Measurements from ENCODE around the gene NTHL1. TPM values are rescaled to one million over a fixed set of nuclear protein-coding genes. Genes with fewer than 3 reads are reported as not detected.
A peak's percentile ranks its signal among the peaks of the same experiment; 100 is the strongest.

NTHL1 gene
- total RNA-seq, 4 donors from 2014 or later = 22.8 to 56.7 (median 28.1) TPM

DNA sequence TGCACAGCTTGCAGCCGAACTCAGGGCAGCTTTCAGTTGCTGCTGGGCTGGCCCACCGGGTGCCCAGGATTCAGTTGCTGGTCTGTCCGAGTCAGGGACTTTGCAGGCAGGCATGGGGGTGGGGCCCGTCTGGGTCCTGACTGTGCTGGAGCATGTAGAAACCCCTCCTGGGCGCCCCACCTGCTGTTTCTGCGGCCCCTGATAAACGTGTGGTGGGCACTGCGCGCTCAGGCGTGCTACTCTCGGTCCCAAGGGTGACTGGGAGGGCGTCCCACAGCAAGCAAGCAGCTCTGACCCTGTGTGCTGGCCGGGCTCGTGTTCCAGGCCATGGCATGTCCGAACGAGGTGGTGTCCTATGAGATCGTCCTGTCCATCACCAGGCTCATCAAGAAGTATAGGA lies 12.7 kb upstream of the NTHL1 start:
- Histone ChIP-seq H3K4me3 (no peak overlapping the region), H3K9me3 (no peaks in the 10 kb centered on the region), H3K27ac (no peak overlapping the region), H3K4me1 (peaks cover 0 to 18% (median 0%) of the 10 kb centered on the region in 4 donors), H3K36me3 (peaks cover 0 to 93% (median 5%) of the 10 kb centered on the region in 3 donors), H3K27me3 (no peaks in the 10 kb centered on the region)
- no peak for DNase-seq (ENCODE audit: low spot score in 2 of 2)
- TF ChIP-seq, protein P1, sequence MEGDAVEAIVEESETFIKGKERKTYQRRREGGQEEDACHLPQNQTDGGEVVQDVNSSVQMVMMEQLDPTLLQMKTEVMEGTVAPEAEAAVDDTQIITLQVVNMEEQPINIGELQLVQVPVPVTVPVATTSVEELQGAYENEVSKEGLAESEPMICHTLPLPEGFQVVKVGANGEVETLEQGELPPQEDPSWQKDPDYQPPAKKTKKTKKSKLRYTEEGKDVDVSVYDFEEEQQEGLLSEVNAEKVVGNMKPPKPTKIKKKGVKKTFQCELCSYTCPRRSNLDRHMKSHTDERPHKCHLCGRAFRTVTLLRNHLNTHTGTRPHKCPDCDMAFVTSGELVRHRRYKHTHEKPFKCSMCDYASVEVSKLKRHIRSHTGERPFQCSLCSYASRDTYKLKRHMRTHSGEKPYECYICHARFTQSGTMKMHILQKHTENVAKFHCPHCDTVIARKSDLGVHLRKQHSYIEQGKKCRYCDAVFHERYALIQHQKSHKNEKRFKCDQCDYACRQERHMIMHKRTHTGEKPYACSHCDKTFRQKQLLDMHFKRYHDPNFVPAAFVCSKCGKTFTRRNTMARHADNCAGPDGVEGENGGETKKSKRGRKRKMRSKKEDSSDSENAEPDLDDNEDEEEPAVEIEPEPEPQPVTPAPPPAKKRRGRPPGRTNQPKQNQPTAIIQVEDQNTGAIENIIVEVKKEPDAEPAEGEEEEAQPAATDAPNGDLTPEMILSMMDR (IDR thresholded peaks at IDR 0.05) = no peak
- no peak for TF ChIP-seq POLR2A (IDR thresholded peaks at IDR 0.05)
- no peak for TF ChIP-seq EP300 (IDR thresholded peaks at IDR 0.05)
- 88% methylated on average over 15 to 16 of the region's 17 CpGs for WGBS, 2 donors

DNA sequence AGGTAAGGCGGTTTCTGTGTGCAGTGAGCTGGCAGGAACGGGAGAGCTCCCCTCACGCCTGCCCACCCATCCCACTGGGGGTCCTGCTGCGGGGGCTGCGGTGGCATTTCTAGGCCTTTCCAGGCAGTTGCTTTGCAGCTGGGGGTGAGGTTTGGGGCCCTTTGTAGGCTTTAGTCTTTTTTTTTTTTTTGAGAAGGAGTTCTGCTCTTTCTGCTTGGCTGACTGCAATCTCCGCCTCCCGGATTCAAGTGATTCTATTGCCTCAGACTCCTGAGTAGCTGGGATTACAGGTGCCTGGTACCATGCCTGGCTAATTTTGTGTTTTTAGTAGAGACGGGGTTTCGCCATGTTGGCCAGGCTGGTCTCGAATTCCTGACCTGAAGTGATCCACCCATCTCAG lies 11.2 kb upstream of the NTHL1 start:
- peaks cover 0 to 93% (median 4%) of the 10 kb centered on the region in 3 donors for H3K36me3 ChIP-seq
- H3K4me1 ChIP-seq = peaks cover 0 to 19% (median 0%) of the 10 kb centered on the region in 4 donors
- H3K4me3 ChIP-seq = no peak overlapping the region
- H3K27ac ChIP-seq = no peak overlapping the region
- H3K27me3 ChIP-seq = no peaks in the 10 kb centered on the region
- no peaks in the 10 kb centered on the region for H3K9me3 ChIP-seq
- DNase-seq (ENCODE audit: low spot score in 2 of 2) = no peak
- TF ChIP-seq EP300 (IDR thresholded peaks at IDR 0.05) (no peak), POLR2A (IDR thresholded peaks at IDR 0.05) (no peak)
- TF ChIP-seq, protein P1 (IDR thresholded peaks at IDR 0.05) = no peak
- WGBS, 2 donors = 91 to 94% methylated on average over 10 of the region's 10 CpGs

DNA sequence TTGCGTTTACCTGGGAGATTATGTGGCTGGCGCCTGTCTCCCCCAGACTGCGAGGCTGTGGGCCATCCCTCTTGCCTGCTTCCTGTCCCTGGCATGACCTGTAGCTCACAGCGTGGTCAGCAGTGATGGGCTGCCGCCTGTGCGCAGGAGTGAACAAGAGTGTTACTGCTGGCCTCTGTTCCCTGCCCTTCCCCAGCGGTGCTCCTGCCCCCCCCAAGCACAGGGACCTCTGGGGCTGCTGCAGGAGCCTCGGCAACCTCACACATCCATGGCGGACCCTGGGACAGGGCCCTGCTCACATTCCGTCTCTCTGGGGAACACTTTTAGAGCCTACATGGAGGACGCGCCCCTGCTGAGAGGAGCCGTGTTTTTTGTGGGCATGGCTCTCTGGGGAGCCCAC lies 10.8 kb upstream of the NTHL1 start:
- DNase-seq (ENCODE audit: low spot score in 2 of 2) = no peak
- no peaks in the 10 kb centered on the region for H3K9me3 ChIP-seq
- H3K4me3 ChIP-seq = no peak overlapping the region
- H3K4me1 ChIP-seq = peaks cover 0 to 24% (median 0%) of the 10 kb centered on the region in 4 donors
- peaks cover 0 to 93% (median 0%) of the 10 kb centered on the region in 3 donors for H3K36me3 ChIP-seq
- H3K27ac ChIP-seq = no peak overlapping the region
- no peaks in the 10 kb centered on the region for H3K27me3 ChIP-seq
- WGBS, 2 donors = 77 to 89% methylated on average over 11 to 13 of the region's 13 CpGs
- no peak for TF ChIP-seq EP300 (IDR thresholded peaks at IDR 0.05)
- no peak for TF ChIP-seq POLR2A (IDR thresholded peaks at IDR 0.05)
- TF ChIP-seq, protein P1 (IDR thresholded peaks at IDR 0.05) = no peak

DNA sequence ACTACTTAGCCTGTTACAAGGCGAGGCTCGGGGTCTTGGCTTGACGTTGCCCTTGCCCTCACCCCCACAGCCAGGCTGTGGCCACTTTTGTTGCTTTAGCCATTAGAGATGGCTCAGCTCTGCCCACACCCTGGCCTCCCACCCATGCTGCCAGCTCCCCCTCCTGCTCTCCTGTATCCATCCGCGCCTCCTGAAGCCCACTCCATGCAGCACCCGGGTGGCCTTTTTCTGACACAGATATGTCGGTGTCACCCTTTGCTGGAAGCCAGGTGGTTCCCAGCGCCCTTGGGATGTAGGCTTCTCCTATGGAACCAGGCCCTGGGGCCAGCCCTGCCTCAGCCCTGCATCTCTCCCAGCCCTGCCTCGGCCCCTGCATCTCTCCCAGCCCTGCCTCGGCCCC lies 9.8 kb upstream of the NTHL1 start:
- Histone ChIP-seq H3K36me3 (peaks cover 0 to 93% (median 0%) of the 10 kb centered on the region in 3 donors), H3K4me3 (no peak overlapping the region), H3K9me3 (no peaks in the 10 kb centered on the region), H3K4me1 (peaks cover 0 to 27% (median 0%) of the 10 kb centered on the region in 4 donors), H3K27ac (peak overlapping the region in 1 of 4 donors; percentile 67), H3K27me3 (no peaks in the 10 kb centered on the region)
- 75 to 89% methylated on average over 10 of the region's 10 CpGs for WGBS, 2 donors
- TF ChIP-seq EP300 (IDR thresholded peaks at IDR 0.05) (no peak), POLR2A (IDR thresholded peaks at IDR 0.05) (no peak)
- TF ChIP-seq, protein P1 (IDR thresholded peaks at IDR 0.05) = no peak
- no peak for DNase-seq (ENCODE audit: low spot score in 2 of 2)

DNA sequence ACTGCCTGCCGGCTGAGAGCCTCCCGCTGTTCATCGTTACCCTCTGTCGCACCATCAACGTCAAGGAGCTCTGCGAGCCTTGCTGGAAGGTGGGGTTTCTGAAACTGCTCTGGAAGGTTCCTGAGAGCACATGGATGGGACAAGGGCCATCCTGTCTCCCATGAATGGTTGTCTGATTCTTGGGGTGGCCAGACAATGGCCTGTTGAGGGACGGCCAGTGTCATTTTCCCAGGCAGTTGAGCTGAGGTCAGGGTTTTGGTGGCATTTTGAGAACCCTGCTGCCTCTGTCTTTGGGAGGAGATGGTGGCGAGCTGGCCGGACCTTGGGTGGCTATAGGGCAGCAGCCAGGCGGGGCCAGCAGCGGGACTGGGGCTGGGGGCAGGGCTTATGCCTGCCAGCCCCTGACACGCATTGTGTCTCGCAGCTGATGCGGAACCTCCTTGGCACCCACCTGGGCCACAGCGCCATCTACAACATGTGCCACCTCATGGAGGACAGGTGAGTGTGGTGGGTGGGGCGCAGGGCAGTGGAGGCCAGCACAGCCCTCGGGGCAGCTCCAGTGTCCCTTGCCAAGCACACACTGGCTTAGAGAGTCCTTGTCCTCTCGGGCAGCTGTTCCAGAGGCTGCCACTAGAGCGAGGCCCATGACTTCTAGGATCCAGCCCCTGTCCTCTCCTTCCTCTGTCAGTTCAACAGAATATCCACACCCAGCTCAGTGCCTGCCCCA lies 9.2 kb upstream of the NTHL1 start:
- H3K4me1 ChIP-seq = peaks cover 0 to 27% (median 0%) of the 10 kb centered on the region in 4 donors
- no peak overlapping the region for H3K4me3 ChIP-seq
- peaks cover 0 to 93% (median 0%) of the 10 kb centered on the region in 3 donors for H3K36me3 ChIP-seq
- 62 to 64% methylated on average over 11 to 19 of the region's 19 CpGs for WGBS, 2 donors
- DNase-seq (ENCODE audit: low spot score in 2 of 2) = no peak
- H3K9me3 ChIP-seq = no peaks in the 10 kb centered on the region
- peak overlapping the region in 2 of 4 donors; percentile 54 to 67 for H3K27ac ChIP-seq
- no peaks in the 10 kb centered on the region for H3K27me3 ChIP-seq
- TF ChIP-seq EP300 (IDR thresholded peaks at IDR 0.05) (no peak), POLR2A (IDR thresholded peaks at IDR 0.05) (no peak)
- TF ChIP-seq, protein P1 (IDR thresholded peaks at IDR 0.05) = peak; percentile 10 to 54 (median 34)
